RKO (cell line): ENCODE results near the gene OSBPL6.

Source experiments
- DNase-seq: peaks from one replicate; pipeline ENCODE4 v3.0.0-alpha.2; 2016; ENCODE audit warnings: low spot score

Gene OSBPL6

GRCh38 chr2:178448968-178449661 is 254.8 kb downstream of the OSBPL6 start:
- no peak for DNase-seq

GRCh38 chr2:178449700-178450523 is 255.6 kb downstream of the OSBPL6 start:
- peak; percentile 29 for DNase-seq

GRCh38 chr2:178450524-178450773 is 256.1 kb downstream of the OSBPL6 start:
- no peak for DNase-seq

- peak; percentile 95 for DNase-seq
These were observed 256.6 kb downstream of the OSBPL6 start, which contains the start of the genes PJVK and PRKRA for GRCh38 chr2:178450774-178451525. Gene PJVK (plus strand): TSS chr2:178451378. CDS start chr2:178453410, 2,032 bp downstream. Gene PRKRA (minus strand): TSS chr2:178451175. CDS start chr2:178451030, 145 bp downstream.

- no peak for DNase-seq
These were observed 258.0 kb downstream of the OSBPL6 start for GRCh38 chr2:178452334-178452733.
